GM19351 (cell line): ENCODE results near the gene SELENOF.
"Not testable (repeated sequence)": the region's sequence is repeated elsewhere in the genome, so short reads cannot be mapped to it uniquely, and the experiment has no call there.

Experiments
- ATAC-seq: cut with Tn5 transposase; IDR thresholded peaks from one replicate; pipeline ENCODE4 v1.9.1; 2021; ENCODE audit warnings: mild to moderate bottlenecking, moderate library complexity; ENCODE audit not compliant: unreplicated experiment

The SELENOF gene

GRCh38 chr1:86821956-86822355 is 92.0 kb downstream of the SELENOF start:
- no peak for ATAC-seq

DNA sequence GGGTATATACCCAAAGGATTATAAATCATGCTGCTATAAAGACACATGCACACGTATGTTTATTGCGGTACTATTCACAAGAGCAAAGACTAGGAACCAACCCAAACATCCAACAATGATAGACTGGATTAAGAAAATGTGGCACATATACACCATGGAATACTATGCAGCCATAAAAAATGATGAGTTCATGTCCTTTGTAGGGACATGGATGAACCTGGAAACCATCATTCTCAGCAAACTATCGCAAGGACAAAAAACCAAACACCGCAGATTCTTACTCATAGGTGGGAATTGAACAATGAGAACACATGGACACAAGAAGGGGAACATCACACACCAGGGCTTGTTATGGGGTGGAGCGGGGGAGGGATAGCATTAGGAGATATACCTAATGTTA is 94.0 kb downstream of the SELENOF start:
- ATAC-seq, result not testable (repeated sequence)

GRCh38 chr1:86817246-86817826 is 96.6 kb downstream of the SELENOF start:
- not testable (repeated sequence) for ATAC-seq

DNA sequence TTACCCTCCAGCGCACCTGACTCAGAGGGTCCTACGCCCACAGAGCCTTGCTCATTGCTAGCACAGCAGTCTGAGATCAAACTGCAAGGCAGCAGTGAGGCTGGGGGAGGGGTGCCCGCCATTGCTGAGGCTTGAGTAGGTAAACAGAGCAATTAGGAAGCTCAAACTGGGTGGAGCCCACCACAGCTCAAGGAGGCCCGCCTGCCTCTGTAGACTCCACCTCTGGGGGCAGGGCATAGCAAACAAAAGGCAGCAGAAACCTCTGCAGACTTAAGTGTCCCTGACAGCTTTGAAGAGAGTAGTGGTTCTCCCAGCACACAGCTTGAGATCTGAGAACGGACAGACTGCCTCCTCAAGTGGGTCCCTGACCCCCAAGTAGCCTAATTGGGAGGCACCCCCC is 99.8 kb downstream of the SELENOF start:
- not testable (repeated sequence) for ATAC-seq
